HFFc6 (cell line): ENCODE measurements around the gene TIMM13. TPM values are rescaled to one million over a fixed set of nuclear protein-coding genes. Genes with fewer than 3 reads are reported as not detected.

Source experiments
- DNase-seq: peaks from one replicate; pipeline ENCODE4 v3.0.0-alpha.2; 2018
- H3K27ac Mint-ChIP-seq: 2 replicates; pipeline ENCODE4 v1.8.0; 2020; ENCODE audit warnings: mild to moderate bottlenecking, mixed read lengths
- H3K27me3 Mint-ChIP-seq: 2 replicates; pipeline ENCODE4 v1.8.0; 2021; ENCODE audit warnings: mild to moderate bottlenecking, moderate library complexity, mixed read lengths; ENCODE audit not compliant: insufficient read depth
- H3K36me3 Mint-ChIP-seq: 2 replicates; pipeline ENCODE4 v1.8.0; 2021; ENCODE audit warnings: low read depth, mixed read lengths
- H3K4me1 Mint-ChIP-seq: 2 replicates; pipeline ENCODE4 v1.8.0; 2020; ENCODE audit warnings: low read depth, mixed read lengths
- H3K4me3 Mint-ChIP-seq: 2 replicates; pipeline ENCODE4 v1.8.0; 2020; ENCODE audit warnings: mild to moderate bottlenecking, moderate library complexity, mixed read lengths
- H3K9me3 Mint-ChIP-seq: 2 replicates; pipeline ENCODE4 v1.8.0; 2020; ENCODE audit warnings: mild to moderate bottlenecking, mixed read lengths
- total RNA-seq, 6 experiments: library from RNA; stranded (reverse); fragmentation: NEBNext Ultra II Directional; extraction: Animal tissue kit (Norgen Biotek cat#: 25700); gene quantifications; 2 replicates in 1 of 6; 3 replicates in 5 of 6; pipeline ENCODE4 v1.2.3, GENCODE V29; 2021
- TF ChIP-seq, protein P1 (sequence below): fragments of 200-600 bp; sonication (generic); IDR thresholded peaks from 2 replicates; pipeline ENCODE4 v1.5.0; 2021; ENCODE audit warnings: antibody characterized with exemption, mild to moderate bottlenecking

TIMM13 gene
- total RNA-seq, 6 experiments from 2014 or later: 87.2 to 124 (median 98.8) TPM

DNA sequence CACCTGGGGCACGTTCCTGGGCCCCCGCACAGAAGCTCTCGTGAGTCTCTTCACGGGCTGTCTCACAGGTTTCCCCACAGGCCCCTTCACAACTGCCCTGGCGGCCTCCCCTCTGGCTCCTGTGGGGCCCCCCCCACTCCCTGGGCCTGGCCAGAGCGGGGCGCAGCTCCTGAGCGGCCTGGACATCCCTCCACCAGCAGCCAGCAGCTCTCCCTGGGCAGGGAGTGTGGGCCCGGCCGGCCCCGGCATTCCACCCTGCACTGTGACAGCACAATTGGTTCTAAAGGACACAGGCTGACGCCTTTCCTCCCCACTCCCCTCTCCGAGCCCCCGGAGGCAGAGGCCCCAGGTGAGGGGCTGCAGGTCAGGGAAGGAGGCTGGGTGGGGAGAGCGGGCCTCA, 9.5 kb upstream of the TIMM13 start:
- TF ChIP-seq, protein P1, sequence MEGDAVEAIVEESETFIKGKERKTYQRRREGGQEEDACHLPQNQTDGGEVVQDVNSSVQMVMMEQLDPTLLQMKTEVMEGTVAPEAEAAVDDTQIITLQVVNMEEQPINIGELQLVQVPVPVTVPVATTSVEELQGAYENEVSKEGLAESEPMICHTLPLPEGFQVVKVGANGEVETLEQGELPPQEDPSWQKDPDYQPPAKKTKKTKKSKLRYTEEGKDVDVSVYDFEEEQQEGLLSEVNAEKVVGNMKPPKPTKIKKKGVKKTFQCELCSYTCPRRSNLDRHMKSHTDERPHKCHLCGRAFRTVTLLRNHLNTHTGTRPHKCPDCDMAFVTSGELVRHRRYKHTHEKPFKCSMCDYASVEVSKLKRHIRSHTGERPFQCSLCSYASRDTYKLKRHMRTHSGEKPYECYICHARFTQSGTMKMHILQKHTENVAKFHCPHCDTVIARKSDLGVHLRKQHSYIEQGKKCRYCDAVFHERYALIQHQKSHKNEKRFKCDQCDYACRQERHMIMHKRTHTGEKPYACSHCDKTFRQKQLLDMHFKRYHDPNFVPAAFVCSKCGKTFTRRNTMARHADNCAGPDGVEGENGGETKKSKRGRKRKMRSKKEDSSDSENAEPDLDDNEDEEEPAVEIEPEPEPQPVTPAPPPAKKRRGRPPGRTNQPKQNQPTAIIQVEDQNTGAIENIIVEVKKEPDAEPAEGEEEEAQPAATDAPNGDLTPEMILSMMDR: no peak
- Mint-ChIP-seq H3K4me1 (no peaks in the 10 kb centered on the region), H3K27me3 (no peaks in the 10 kb centered on the region), H3K36me3 (peaks cover 12% of the 10 kb centered on the region), H3K27ac (no peak overlapping the region), H3K9me3 (no peaks in the 10 kb centered on the region), H3K4me3 (no peak overlapping the region)
- no peak for DNase-seq

GRCh38 chr19:2436384-2436783, 9.0 kb upstream of the TIMM13 start:
- TF ChIP-seq, protein P1: no peak
- Mint-ChIP-seq H3K4me3 (no peak overlapping the region), H3K36me3 (peaks cover 12% of the 10 kb centered on the region), H3K4me1 (no peaks in the 10 kb centered on the region), H3K9me3 (no peaks in the 10 kb centered on the region), H3K27me3 (no peaks in the 10 kb centered on the region), H3K27ac (no peak overlapping the region)
- DNase-seq: no peak

DNA sequence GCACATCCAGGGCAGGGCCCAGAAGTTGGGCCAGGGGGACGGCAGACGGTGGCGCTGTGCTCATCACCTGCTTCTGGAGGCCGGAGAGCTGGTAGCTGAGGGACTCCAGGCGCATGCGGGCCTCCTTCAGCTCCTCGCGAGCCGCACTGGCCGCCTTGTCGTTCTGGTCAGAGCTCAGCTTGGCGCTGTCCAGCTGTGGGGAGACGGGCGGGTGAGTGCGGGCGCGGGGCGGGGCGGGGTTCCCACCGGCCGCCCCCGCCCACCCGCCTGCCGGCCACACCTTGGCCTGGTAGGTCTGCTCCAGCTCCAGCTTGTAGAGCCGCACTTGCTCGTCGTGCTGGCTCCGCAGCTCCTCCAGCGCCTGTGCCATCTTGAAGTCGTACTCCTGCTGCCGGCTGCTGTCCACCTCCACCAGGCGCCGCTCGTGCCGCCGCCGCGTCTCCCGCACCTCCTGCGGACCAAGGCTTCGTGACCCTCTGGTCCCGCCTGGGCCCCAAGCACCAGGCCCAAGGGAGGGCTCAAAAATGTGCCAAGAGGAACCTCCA, 7.4 kb upstream of the TIMM13 start:
- TF ChIP-seq, protein P1: no peak
- no peaks in the 10 kb centered on the region for H3K4me1 Mint-ChIP-seq
- no peaks in the 10 kb centered on the region for H3K27me3 Mint-ChIP-seq
- no peak overlapping the region for H3K27ac Mint-ChIP-seq
- H3K9me3 Mint-ChIP-seq: no peaks in the 10 kb centered on the region
- peaks cover 6% of the 10 kb centered on the region; the same call in 1 of the 2 replicates for H3K36me3 Mint-ChIP-seq
- no peak overlapping the region for H3K4me3 Mint-ChIP-seq
- no peak for DNase-seq

DNA sequence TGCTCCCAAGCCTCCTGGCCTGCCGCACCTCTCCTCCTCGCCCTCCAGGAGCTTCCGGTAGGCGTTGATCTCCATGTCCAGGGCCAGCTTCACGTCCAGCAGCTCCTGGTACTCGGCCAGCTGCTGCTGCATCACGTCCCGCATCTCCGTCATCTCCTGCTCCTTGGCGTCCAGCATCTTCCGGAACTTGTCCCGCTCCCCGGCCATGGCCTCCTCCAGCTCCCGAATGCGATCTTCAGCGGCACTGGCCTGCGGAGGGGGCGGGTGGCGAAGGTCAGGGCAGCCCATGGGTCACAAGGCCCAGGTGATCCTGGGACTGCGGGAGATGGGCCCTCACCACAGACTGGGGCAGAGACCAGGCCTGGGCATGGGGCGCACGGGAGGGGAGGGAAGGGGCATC, 6.9 kb upstream of the TIMM13 start:
- Mint-ChIP-seq H3K9me3 (no peaks in the 10 kb centered on the region), H3K27me3 (no peaks in the 10 kb centered on the region), H3K4me3 (no peak overlapping the region), H3K27ac (no peak overlapping the region), H3K4me1 (no peaks in the 10 kb centered on the region), H3K36me3 (peaks cover 9% of the 10 kb centered on the region; the same call in 1 of the 2 replicates)
- no peak for DNase-seq
- TF ChIP-seq, protein P1: no peak

GRCh38 chr19:2433854-2434253, 6.5 kb upstream of the TIMM13 start:
- Mint-ChIP-seq H3K27ac (no peak overlapping the region), H3K4me3 (no peak overlapping the region), H3K27me3 (no peaks in the 10 kb centered on the region), H3K4me1 (no peaks in the 10 kb centered on the region), H3K9me3 (no peaks in the 10 kb centered on the region), H3K36me3 (peaks cover 9% of the 10 kb centered on the region; the same call in 1 of the 2 replicates)
- no peak for DNase-seq
- TF ChIP-seq, protein P1: no peak
